Activated CD4-positive, alpha-beta memory T cell treated with anti-CD3 and anti-CD28 coated beads for 36 hours (primary cell): Measurements from ENCODE around the gene RNF130. TPM values are rescaled to one million over a fixed set of nuclear protein-coding genes. Genes with fewer than 3 reads are reported as not detected.

Experiments
- CTCF ChIA-PET: fragments of 350-600 bp; sonication (Branson Sonifier 250); formaldehyde crosslinking; loops from one replicate; lab custom pipeline; 2021; ENCODE audit warnings: antibody characterized with exemption, inconsistent platforms; lab: Charles Lee
- POLR2A ChIA-PET: fragments of 350-600 bp; sonication (Branson Sonifier 250); formaldehyde crosslinking; loops from one replicate; lab custom pipeline; 2021; ENCODE audit warnings: antibody characterized with exemption; lab: Charles Lee
- DNase-seq: peaks from one replicate; pipeline ENCODE4 v3.0.0-alpha.2; 2020
- H3K27ac Mint-ChIP-seq: one replicate; pipeline ENCODE4 v1.8.0; 2021; ENCODE audit warnings: mixed read lengths
- H3K27me3 Mint-ChIP-seq: one replicate; pipeline ENCODE4 v1.8.0; 2021; ENCODE audit warnings: mixed read lengths
- H3K36me3 Mint-ChIP-seq: one replicate; pipeline ENCODE4 v1.8.0; 2021; ENCODE audit warnings: mixed read lengths
- H3K4me1 Mint-ChIP-seq: one replicate; pipeline ENCODE4 v1.8.0; 2021; ENCODE audit warnings: low read depth, mixed read lengths
- H3K4me3 Mint-ChIP-seq: one replicate; pipeline ENCODE4 v1.8.0; 2021; ENCODE audit warnings: mild to moderate bottlenecking, mixed read lengths
- H3K9me3 Mint-ChIP-seq: one replicate; pipeline ENCODE4 v1.8.0; 2021; ENCODE audit warnings: mixed read lengths
- intact Hi-C: fragments of 100-400 bp; cut with micrococcal nuclease; formaldehyde crosslinking; loops from one replicate; pipeline ENCODE4 v1.15.1; 2023
- total RNA-seq, 2 experiments: library from RNA; stranded (reverse); gene quantifications; one replicate each; pipeline ENCODE4 v1.2.3, GENCODE V29; 2021

RNF130 gene
- total RNA-seq, result 10 to 100 TPM in 1 of 2 experiments, 1 to 10 TPM in 1; 9.9 to 10.1 TPM

- ChIA-PET CTCF (no interaction called here), POLR2A (no interaction called here)
- Mint-ChIP-seq H3K36me3 (peaks cover 3% of the 10 kb centered on the region), H3K9me3 (peaks cover 7% of the 10 kb centered on the region), H3K4me1 (peaks cover 29% of the 10 kb centered on the region), H3K4me3 (peak within 1 kb of the TSS; percentile 78), H3K27me3 (peaks cover 2% of the 10 kb centered on the region), H3K27ac (peak within 1 kb of the TSS; percentile 63)
- intact Hi-C loops, result loop anchor here (1.0 to 10.0 kb wide), 4 partner anchors 19 to 372 kb away; partner anchors contain the start of genes MGAT4B and TBC1D9B
- DNase-seq, result peak; percentile 91
Measured at GRCh38 chr5:180071531-180072255, at the start of gene RNF130. Gene RNF130, minus strand, starts transcription at chr5:180071759. Its CDS starts 57 bp downstream, at chr5:180071702.

GRCh38 chr5:180120237-180121101 lies 48.9 kb upstream of the RNF130 start:
- DNase-seq, result no peak
- POLR2A ChIA-PET, result no interaction called here
- no peaks in the 10 kb centered on the region for H3K9me3 Mint-ChIP-seq
- H3K4me1 Mint-ChIP-seq, result no peaks in the 10 kb centered on the region
- intact Hi-C loops, result no loop called here
- no peaks in the 10 kb centered on the region for H3K36me3 Mint-ChIP-seq
- no peak overlapping the region for H3K27ac Mint-ChIP-seq
- H3K27me3 Mint-ChIP-seq, result no peaks in the 10 kb centered on the region
- CTCF ChIA-PET, result no interaction called here
- H3K4me3 Mint-ChIP-seq, result no peak overlapping the region

- Mint-ChIP-seq H3K4me3 (no peak overlapping the region), H3K4me1 (no peaks in the 10 kb centered on the region), H3K27ac (no peak overlapping the region), H3K27me3 (no peaks in the 10 kb centered on the region), H3K9me3 (no peaks in the 10 kb centered on the region), H3K36me3 (no peaks in the 10 kb centered on the region)
- ChIA-PET CTCF (no interaction called here), POLR2A (no interaction called here)
- intact Hi-C loops, result no loop called here
- DNase-seq, result peak; percentile 6
Measured at GRCh38 chr5:180119903-180120236, 48.3 kb upstream of the RNF130 start.

- H3K4me3 Mint-ChIP-seq, result no peak overlapping the region
- H3K4me1 Mint-ChIP-seq, result no peaks in the 10 kb centered on the region
- peak; percentile 6 for DNase-seq
- CTCF ChIA-PET, result no interaction called here
- no peaks in the 10 kb centered on the region for H3K36me3 Mint-ChIP-seq
- no peaks in the 10 kb centered on the region for H3K27me3 Mint-ChIP-seq
- intact Hi-C loops, result no loop called here
- POLR2A ChIA-PET, result no interaction called here
- no peaks in the 10 kb centered on the region for H3K9me3 Mint-ChIP-seq
- H3K27ac Mint-ChIP-seq, result no peak overlapping the region
Measured at GRCh38 chr5:180119031-180119902, 47.7 kb upstream of the RNF130 start.

- intact Hi-C loops, result no loop called here
- Mint-ChIP-seq H3K27ac (no peak overlapping the region), H3K9me3 (no peaks in the 10 kb centered on the region), H3K4me1 (no peaks in the 10 kb centered on the region), H3K27me3 (no peaks in the 10 kb centered on the region), H3K4me3 (no peak overlapping the region), H3K36me3 (no peaks in the 10 kb centered on the region)
- no peak for DNase-seq
- CTCF ChIA-PET, result no interaction called here
- POLR2A ChIA-PET, result no interaction called here
Measured at GRCh38 chr5:180118391-180118791, 46.8 kb upstream of the RNF130 start.

GRCh38 chr5:180117000-180117725 lies 45.6 kb upstream of the RNF130 start:
- H3K9me3 Mint-ChIP-seq, result no peaks in the 10 kb centered on the region
- no peaks in the 10 kb centered on the region for H3K4me1 Mint-ChIP-seq
- no peak overlapping the region for H3K4me3 Mint-ChIP-seq
- intact Hi-C loops, result no loop called here
- CTCF ChIA-PET, result no interaction called here
- no peak overlapping the region for H3K27ac Mint-ChIP-seq
- H3K27me3 Mint-ChIP-seq, result peaks cover 4% of the 10 kb centered on the region
- no peak for DNase-seq
- H3K36me3 Mint-ChIP-seq, result no peaks in the 10 kb centered on the region
- POLR2A ChIA-PET, result no interaction called here

- Mint-ChIP-seq H3K36me3 (no peaks in the 10 kb centered on the region), H3K4me1 (no peaks in the 10 kb centered on the region), H3K27ac (no peak overlapping the region), H3K9me3 (no peaks in the 10 kb centered on the region), H3K27me3 (peaks cover 4% of the 10 kb centered on the region), H3K4me3 (no peak overlapping the region)
- CTCF ChIA-PET, result no interaction called here
- DNase-seq, result no peak
- intact Hi-C loops, result no loop called here
- POLR2A ChIA-PET, result no interaction called here
Measured at GRCh38 chr5:180116077-180116999, 44.8 kb upstream of the RNF130 start.

- H3K9me3 Mint-ChIP-seq, result no peaks in the 10 kb centered on the region
- POLR2A ChIA-PET, result no interaction called here
Measured at GRCh38 chr5:180115326-180116076, 43.9 kb upstream of the RNF130 start.

GRCh38 chr5:180114304-180115003 lies 42.9 kb upstream of the RNF130 start:
- ChIA-PET POLR2A (no interaction called here), CTCF (interaction anchor here (0.7 kb wide), 1 partner anchor 741 kb away, joined by 3 read pairs; no protein-coding TSS in a partner anchor)
- Mint-ChIP-seq H3K36me3 (no peaks in the 10 kb centered on the region), H3K27ac (no peak overlapping the region), H3K9me3 (no peaks in the 10 kb centered on the region), H3K27me3 (peaks cover 5% of the 10 kb centered on the region), H3K4me3 (no peak overlapping the region), H3K4me1 (no peaks in the 10 kb centered on the region)
- intact Hi-C loops, result no loop called here
- DNase-seq, result no peak

More at GRCh38 chr5:180115326-180116076, 43.9 kb upstream of the RNF130 start:
- intact Hi-C loops, result no loop called here
- Mint-ChIP-seq H3K27me3 (peaks cover 5% of the 10 kb centered on the region), H3K4me3 (no peak overlapping the region), H3K4me1 (no peaks in the 10 kb centered on the region), H3K36me3 (no peaks in the 10 kb centered on the region), H3K27ac (no peak overlapping the region)
- CTCF ChIA-PET, result interaction anchor here (0.7 kb wide), 1 partner anchor 742 kb away, joined by 3 read pairs; no protein-coding TSS in a partner anchor
- DNase-seq, result no peak
